ENCODE measurements around the gene SKIC8.

GRCh38 chr15:78301326-78301725 lies 1.9 kb upstream of the SKIC8 start:
- TF ChIP-seq CTCF (IDR thresholded peaks at IDR 0.05) (no peak), POLR2A (IDR thresholded peaks at IDR 0.05) (no peak)
